Kidney (tissue), 14 donors: ENCODE results near the gene GPR78. TPM values are rescaled to one million over a fixed set of nuclear protein-coding genes. Genes with fewer than 3 reads are reported as not detected.

Source experiments
- DNase-seq, 5 donors: peaks; one replicate each; pipeline ENCODE4 v3.0.0-alpha.2; 2013 to 2020
- FAIRE-seq: peaks from 2 replicates; lab custom pipeline; 2012; peaks lifted over from hg19 to GRCh38; lab: Jason Lieb, UNC
- H3K27ac ChIP-seq, 2 donors: one replicate each; pipeline ENCODE4 v1.7.0; 2013; ENCODE audit warnings: low read depth in 2 of 2, low read length in 2 of 2, inconsistent platforms in 1 of 2
- H3K27me3 ChIP-seq: one replicate; pipeline ENCODE4 v1.7.1; 2013; ENCODE audit warnings: low read length, inconsistent platforms; ENCODE audit not compliant: control insufficient read depth, insufficient read depth
- H3K36me3 ChIP-seq, 3 donors: one replicate each; pipeline versions ENCODE4 v1.7.0 to v1.7.1; 2013; ENCODE audit warnings: low read length in 3 of 3, control low read depth in 1 of 3, inconsistent platforms in 1 of 3; ENCODE audit not compliant: insufficient read depth in 3 of 3, control insufficient read depth in 2 of 3
- H3K4me1 ChIP-seq, 3 donors: one replicate each; pipeline versions ENCODE4 v1.7.0 to v1.7.1; 2013; ENCODE audit warnings: low read length in 3 of 3, inconsistent platforms in 1 of 3, low read depth in 1 of 3; ENCODE audit not compliant: control insufficient read depth in 2 of 3, insufficient read depth in 2 of 3
- H3K4me3 ChIP-seq, 3 donors: one replicate each; pipeline versions ENCODE4 v1.7.0 to v1.8.1; 2013; ENCODE audit warnings: low read length in 3 of 3, control low read depth in 1 of 3, inconsistent platforms in 1 of 3
- H3K9ac ChIP-seq, 3 donors: one replicate each; pipeline versions ENCODE4 v1.7.0 to v1.7.1; 2013; ENCODE audit warnings: low read length in 3 of 3, control low read depth in 1 of 3, inconsistent platforms in 1 of 3
- H3K9me3 ChIP-seq, 3 donors: one replicate each; pipeline versions ENCODE4 v1.7.0 to v1.7.1; 2013; ENCODE audit warnings: low read length in 3 of 3, control low read depth in 1 of 3, inconsistent platforms in 1 of 3; ENCODE audit not compliant: control insufficient read depth in 2 of 3, insufficient read depth in 1 of 3
- intact Hi-C: fragments of 100-400 bp; cut with DNase I; formaldehyde crosslinking; loops from one replicate; pipeline ENCODE4 v1.11.1; 2022
- polyA plus RNA-seq: library from polyadenylated mRNA; stranded (reverse); fragments of 350-450 nt; fragmentation: Illumina TruSeq; extraction: RNeasy Lipid Tissue Mini Kit (QIAGEN cat#74804); gene quantifications from one replicate; pipeline ENCODE4 v1.2.3, GENCODE V29; 2014; ENCODE audit warnings: low read depth, low replicate concordance; ENCODE audit not compliant: insufficient read depth
- total RNA-seq: library from RNA; stranded (reverse); fragmentation: NEBNext Ultra II Directional; extraction: Animal tissue kit (Norgen Biotek cat#: 25700); gene quantifications from one replicate; pipeline ENCODE4 v1.2.1, GENCODE V29; 2021
- TF ChIP-seq, protein P1 (sequence below): IDR thresholded peaks from 3 replicates; pipeline ENCODE4 v1.5.1; 2012; ENCODE audit warnings: mild to moderate bottlenecking, moderate library complexity, borderline replicate concordance; ENCODE audit not compliant: insufficient read depth; ENCODE audit errors: extremely low read depth
- donor health status: control.
- donor health status: control.
- donor health status: control.
- donor health status: control.
- donor health status: control.
- donor health status: DM: yes; HTN: yes; CAD: no.
- donor health status: Normal renal cell carcinoma (clear cell type).

GPR78 gene
- total and polyA plus RNA-seq, 2 donors from 2014 or later, result not detected

DNA sequence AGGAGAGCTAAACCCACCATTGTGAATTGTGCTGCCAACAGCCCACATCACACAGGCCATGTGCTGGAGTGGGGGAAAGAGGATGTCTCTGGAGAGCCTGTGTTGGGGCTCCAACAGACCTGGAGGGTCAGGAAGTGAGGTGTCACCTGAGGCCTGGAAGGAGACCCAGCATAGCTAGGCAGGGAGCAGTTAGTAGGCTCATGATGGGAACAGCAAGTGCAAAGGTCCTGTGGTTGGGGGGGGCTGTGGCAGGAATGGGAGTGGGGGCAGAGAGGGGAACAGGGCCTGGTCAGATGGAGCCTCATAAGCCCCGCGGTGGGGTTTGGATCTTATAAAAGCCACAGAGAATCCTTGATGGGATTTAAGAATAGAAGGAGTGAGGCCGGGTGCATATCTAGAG is 35.9 kb upstream of the GPR78 start:
- no peaks in the 10 kb centered on the region for H3K36me3 ChIP-seq
- H3K27ac ChIP-seq, result no peak overlapping the region
- TF ChIP-seq, protein P1, sequence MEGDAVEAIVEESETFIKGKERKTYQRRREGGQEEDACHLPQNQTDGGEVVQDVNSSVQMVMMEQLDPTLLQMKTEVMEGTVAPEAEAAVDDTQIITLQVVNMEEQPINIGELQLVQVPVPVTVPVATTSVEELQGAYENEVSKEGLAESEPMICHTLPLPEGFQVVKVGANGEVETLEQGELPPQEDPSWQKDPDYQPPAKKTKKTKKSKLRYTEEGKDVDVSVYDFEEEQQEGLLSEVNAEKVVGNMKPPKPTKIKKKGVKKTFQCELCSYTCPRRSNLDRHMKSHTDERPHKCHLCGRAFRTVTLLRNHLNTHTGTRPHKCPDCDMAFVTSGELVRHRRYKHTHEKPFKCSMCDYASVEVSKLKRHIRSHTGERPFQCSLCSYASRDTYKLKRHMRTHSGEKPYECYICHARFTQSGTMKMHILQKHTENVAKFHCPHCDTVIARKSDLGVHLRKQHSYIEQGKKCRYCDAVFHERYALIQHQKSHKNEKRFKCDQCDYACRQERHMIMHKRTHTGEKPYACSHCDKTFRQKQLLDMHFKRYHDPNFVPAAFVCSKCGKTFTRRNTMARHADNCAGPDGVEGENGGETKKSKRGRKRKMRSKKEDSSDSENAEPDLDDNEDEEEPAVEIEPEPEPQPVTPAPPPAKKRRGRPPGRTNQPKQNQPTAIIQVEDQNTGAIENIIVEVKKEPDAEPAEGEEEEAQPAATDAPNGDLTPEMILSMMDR, result no peak
- no peaks in the 10 kb centered on the region for H3K4me1 ChIP-seq
- no peak overlapping the region for H3K4me3 ChIP-seq
- DNase-seq (peak in 1 of 5 donors; percentile 23), FAIRE-seq (no peak)
- no peak overlapping the region for H3K9ac ChIP-seq
- intact Hi-C loops, result no loop called here
- no peaks in the 10 kb centered on the region for H3K27me3 ChIP-seq
- H3K9me3 ChIP-seq, result no peaks in the 10 kb centered on the region

DNA sequence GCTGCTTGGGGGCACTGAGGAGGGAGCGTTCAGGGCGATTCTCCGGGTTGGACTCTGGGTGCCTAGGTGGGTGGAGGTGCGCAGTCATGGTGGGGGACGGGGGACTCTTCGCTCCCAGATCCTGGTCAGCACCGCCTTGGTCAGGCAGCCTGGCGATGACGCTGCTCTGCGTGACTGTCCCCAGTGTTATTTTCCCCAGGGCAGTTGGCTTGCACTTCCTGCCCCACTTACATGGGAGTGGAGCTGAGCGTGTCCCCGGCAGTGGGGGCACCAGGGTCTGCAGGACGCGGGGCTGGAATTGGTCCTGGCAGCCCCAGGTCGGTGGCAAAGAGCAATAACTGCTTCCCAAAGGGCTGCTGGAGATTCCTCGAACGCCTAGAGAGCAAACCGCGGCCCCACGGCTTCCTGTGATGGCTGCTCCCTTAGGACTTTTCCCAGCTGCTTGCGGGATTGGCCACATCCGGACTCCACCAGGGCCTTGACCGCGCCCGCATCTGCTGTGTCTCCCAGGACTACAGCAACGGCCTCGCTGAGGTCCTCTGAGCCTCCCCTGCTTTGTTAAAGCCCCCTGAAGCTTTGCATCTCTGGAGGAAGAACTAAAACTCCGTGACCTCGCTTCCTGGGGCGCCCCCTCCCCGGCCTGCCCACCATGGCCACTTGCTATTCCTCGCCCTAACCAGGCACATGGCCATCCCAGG is 35.3 kb upstream of the GPR78 start:
- Histone ChIP-seq H3K4me3 (no peak overlapping the region), H3K9ac (no peak overlapping the region), H3K4me1 (no peaks in the 10 kb centered on the region), H3K9me3 (no peaks in the 10 kb centered on the region), H3K27me3 (no peaks in the 10 kb centered on the region), H3K36me3 (no peaks in the 10 kb centered on the region), H3K27ac (no peak overlapping the region)
- intact Hi-C loops, result no loop called here
- DNase-seq (peak in 4 of 5 donors; percentile 13 to 73 (median 50)), FAIRE-seq (no peak)
- TF ChIP-seq, protein P1, result no peak

DNA sequence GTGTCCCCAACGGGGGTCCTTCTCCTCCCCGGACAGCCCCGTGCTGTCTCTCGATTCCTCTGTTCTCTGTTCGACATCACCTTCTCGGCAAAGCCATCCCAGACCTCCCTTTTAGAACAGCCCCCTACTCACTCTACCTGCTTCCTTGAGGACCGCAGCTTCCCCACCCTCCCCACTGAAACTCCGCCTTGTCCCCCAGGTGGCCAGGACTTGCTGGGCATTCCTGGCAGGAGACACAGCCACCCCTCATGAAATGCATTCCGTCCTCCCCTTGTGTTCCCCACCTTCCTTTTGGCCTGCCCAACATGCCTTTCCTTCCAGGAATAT is 34.8 kb upstream of the GPR78 start:
- intact Hi-C loops, result no loop called here
- Histone ChIP-seq H3K9me3 (no peaks in the 10 kb centered on the region), H3K27ac (no peak overlapping the region), H3K4me1 (no peaks in the 10 kb centered on the region), H3K36me3 (no peaks in the 10 kb centered on the region), H3K27me3 (no peaks in the 10 kb centered on the region), H3K9ac (no peak overlapping the region), H3K4me3 (no peak overlapping the region)
- peak in 1 of 5 donors; percentile 25 for DNase-seq
- no peak for FAIRE-seq
- TF ChIP-seq, protein P1, result no peak

DNA sequence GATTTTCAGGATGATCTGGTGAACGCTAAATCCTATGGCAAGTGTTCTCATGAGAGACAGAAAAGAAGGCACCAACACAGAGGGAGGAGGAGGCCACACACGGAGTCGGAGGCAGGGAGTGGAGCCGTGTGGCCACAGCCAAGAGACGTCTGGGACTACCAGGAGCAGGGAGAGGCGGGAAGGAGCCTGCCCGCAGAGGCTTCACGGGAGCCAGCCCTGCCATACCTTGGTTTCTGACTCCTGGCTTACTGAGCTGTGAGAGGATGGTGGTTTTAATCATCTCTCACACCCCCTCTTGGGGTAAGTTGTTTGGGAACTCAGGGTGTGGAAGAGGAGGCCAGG is 33.5 kb upstream of the GPR78 start:
- no peak for FAIRE-seq
- H3K4me3 ChIP-seq, result no peak overlapping the region
- intact Hi-C loops, result no loop called here
- peak in 1 of 5 donors; percentile 69 for DNase-seq
- no peak overlapping the region for H3K9ac ChIP-seq
- no peaks in the 10 kb centered on the region for H3K27me3 ChIP-seq
- TF ChIP-seq, protein P1, result no peak
- H3K27ac ChIP-seq, result no peak overlapping the region
- H3K4me1 ChIP-seq, result no peaks in the 10 kb centered on the region
- no peaks in the 10 kb centered on the region for H3K36me3 ChIP-seq
- no peaks in the 10 kb centered on the region for H3K9me3 ChIP-seq
